Bronchial epithelial cell (primary cell): ENCODE results near the gene SMC6. TPM values are rescaled to one million over a fixed set of nuclear protein-coding genes. Genes with fewer than 3 reads are reported as not detected.
A peak's percentile ranks its signal among the peaks of the same experiment; 100 is the strongest.

Experiments
- DNase-seq: peaks from one replicate; pipeline ENCODE4 v3.0.0-alpha.2; 2010; ENCODE audit warnings: low read depth
- FAIRE-seq: peaks from 2 replicates; lab custom pipeline; 2011; peaks lifted over from hg19 to GRCh38; lab: Jason Lieb, UNC
- H3K27me3 ChIP-seq: 2 replicates; pipeline ENCODE4 v1.5.1; 2011; ENCODE audit warnings: low read length; ENCODE audit not compliant: control insufficient read depth, insufficient read depth
- H3K36me3 ChIP-seq: 2 replicates; pipeline ENCODE4 v1.5.1; 2011; ENCODE audit warnings: low read length; ENCODE audit not compliant: control insufficient read depth, insufficient read depth
- H3K4me3 ChIP-seq: 2 replicates; pipeline ENCODE4 v1.5.1; 2011; ENCODE audit warnings: mild to moderate bottlenecking, low read depth, low read length, control low read depth
- CTCF ChIP-seq: IDR thresholded peaks from 2 replicates; pipeline ENCODE4 v1.5.1; 2011; ENCODE audit warnings: mild to moderate bottlenecking, moderate library complexity, low read length, control low read depth, inconsistent platforms; ENCODE audit not compliant: insufficient read depth, severe bottlenecking
- total RNA-seq: library from RNA; depleted of rRNA; stranded (reverse); fragments of >200 nt; gene quantifications from 2 replicates; pipeline ENCODE4 v1.2.1, GENCODE V29; 2014

SMC6 gene
- total RNA-seq, 1 donor from 2014 or later = 20.5 TPM

DNA sequence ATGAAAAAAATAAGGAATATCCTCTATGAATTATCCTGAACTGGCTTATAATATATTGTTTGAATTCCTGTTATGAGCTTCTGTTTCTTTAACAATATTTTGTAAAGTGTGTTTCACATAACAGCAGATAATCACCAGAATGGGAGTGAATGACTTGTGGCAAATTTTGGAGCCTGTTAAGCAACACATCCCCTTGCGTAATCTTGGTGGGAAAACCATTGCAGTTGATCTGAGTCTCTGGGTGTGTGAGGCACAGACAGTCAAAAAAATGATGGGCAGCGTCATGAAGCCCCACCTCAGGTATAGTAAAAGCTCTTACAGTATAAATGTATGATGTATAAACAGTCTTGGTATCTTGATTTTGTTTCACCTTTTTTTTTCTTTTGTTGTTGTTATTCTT lies 6.2 kb upstream of the SMC6 start:
- Histone ChIP-seq H3K27me3 (no peaks in the 10 kb centered on the region), H3K4me3 (no peak overlapping the region), H3K36me3 (no peaks in the 10 kb centered on the region)
- no peak for FAIRE-seq
- no peak for TF ChIP-seq CTCF
- no peak for DNase-seq

- H3K27me3 ChIP-seq = no peaks in the 10 kb centered on the region
- FAIRE-seq (no peak), DNase-seq (no peak)
- no peaks in the 10 kb centered on the region for H3K36me3 ChIP-seq
- H3K4me3 ChIP-seq = no peak overlapping the region
- TF ChIP-seq CTCF = no peak
These were observed 4.5 kb upstream of the SMC6 start for GRCh38 chr2:17758118-17758517.

- H3K4me3 ChIP-seq = no peak overlapping the region
- peak; percentile 74 for DNase-seq
- H3K36me3 ChIP-seq = no peaks in the 10 kb centered on the region
- no peak for TF ChIP-seq CTCF
- FAIRE-seq = no peak
- H3K27me3 ChIP-seq = no peaks in the 10 kb centered on the region
These were observed 3.7 kb upstream of the SMC6 start for GRCh38 chr2:17757321-17757720.

GRCh38 chr2:17756668-17757067 lies 3.1 kb upstream of the SMC6 start:
- DNase-seq = no peak
- FAIRE-seq = no peak
- Histone ChIP-seq H3K36me3 (no peaks in the 10 kb centered on the region), H3K4me3 (no peak overlapping the region), H3K27me3 (no peaks in the 10 kb centered on the region)
- TF ChIP-seq CTCF = no peak

- no peak for FAIRE-seq
- no peak for DNase-seq
- peak overlapping the region; percentile 93 for H3K4me3 ChIP-seq
- no peaks in the 10 kb centered on the region for H3K36me3 ChIP-seq
- no peaks in the 10 kb centered on the region for H3K27me3 ChIP-seq
- TF ChIP-seq CTCF = no peak
These were observed 1.3 kb upstream of the SMC6 start for GRCh38 chr2:17754773-17755425.
